K562 (cell line): ENCODE data around the gene SH3BP5L. TPM values are rescaled to one million over a fixed set of nuclear protein-coding genes. Genes with fewer than 3 reads are reported as not detected.

ENCODE experiments used
- ASH1L ChIP-seq: fragments of 450-650 bp; IDR thresholded peaks from 2 replicates; pipeline ENCODE4 v1.6.1; 2018; ENCODE audit warnings: borderline replicate concordance, mild to moderate bottlenecking, low read depth; ENCODE audit not compliant: partially characterized antibody
- BHLHE40 ChIP-seq: IDR thresholded peaks from 2 replicates; pipeline ENCODE4 v1.6.1; 2011; ENCODE audit warnings: low read length, improper control_type of control experiment
- E2F5 ChIP-seq: sonication (generic); formaldehyde crosslinking; IDR thresholded peaks from 2 replicates; pipeline ENCODE4 v1.8.0; 2022; ENCODE audit warnings: mild to moderate bottlenecking, missing genetic modification reagents
- ETV5 ChIP-seq: sonication (generic); formaldehyde crosslinking; IDR thresholded peaks from 2 replicates; pipeline ENCODE4 v1.4.0; 2020; ENCODE audit warnings: low read depth, mild to moderate bottlenecking, missing genetic modification reagents
- L3MBTL2 ChIP-seq: fragments of 450-650 bp; IDR thresholded peaks from 2 replicates; pipeline ENCODE4 v1.6.1; 2016; ENCODE audit warnings: mild to moderate bottlenecking, moderate library complexity
- MXI1 ChIP-seq: IDR thresholded peaks from 2 replicates; pipeline ENCODE4 v1.6.1; 2011; ENCODE audit warnings: low read depth, mild to moderate bottlenecking, improper control_type of control experiment, low read length
- RBM39 ChIP-seq: fragments of 200-400 bp; formaldehyde crosslinking; optimal IDR thresholded peaks from 2 replicates; pipeline ENCODE3; 2018; ENCODE audit warnings: low read depth, low read length
- RUNX1 ChIP-seq: sonication (generic); IDR thresholded peaks from 2 replicates; pipeline ENCODE4 v1.6.1; 2016; ENCODE audit warnings: antibody characterized with exemption, low read depth
- SNRNP70 ChIP-seq: fragments of 200-400 bp; formaldehyde crosslinking; optimal IDR thresholded peaks from 2 replicates; pipeline ENCODE3; 2017; ENCODE audit warnings: low read depth, low read length
- SRF ChIP-seq, 2 experiments: fragments of 250-450, 450-650 bp in 1 of 2; sonication (Bioruptor Pico) in 1 of 2; sonication (generic) in 1 of 2; formaldehyde crosslinking; IDR thresholded peaks; 2 replicates each; pipeline versions ENCODE4 v1.5.0 to v1.5.1; 2020 to 2022; ENCODE audit warnings: mild to moderate bottlenecking in 1 of 2, missing genetic modification reagents in 1 of 2
- ZBTB8A ChIP-seq: fragments of 450-650 bp; IDR thresholded peaks from 2 replicates; pipeline ENCODE4 v1.6.1; 2018; ENCODE audit warnings: mild to moderate bottlenecking, moderate library complexity; ENCODE audit not compliant: partially characterized antibody
- ZNF277 ChIP-seq: fragments of 250-450 bp; sonication (Bioruptor Pico); IDR thresholded peaks from 2 replicates; pipeline ENCODE4 v1.8.0; 2022; ENCODE audit warnings: inconsistent platforms, mild to moderate bottlenecking, moderate library complexity, borderline replicate concordance
- ZNF512 ChIP-seq: IDR thresholded peaks from 2 replicates; pipeline ENCODE4 v1.6.1; 2016; ENCODE audit warnings: missing genetic modification characterization, missing compliant biosample characterization
- ZNF764 ChIP-seq: fragments of 250-450 bp; sonication (Bioruptor Pico); IDR thresholded peaks from 2 replicates; pipeline ENCODE4 v1.4.0; 2020; ENCODE audit warnings: low read depth, mild to moderate bottlenecking, moderate library complexity
- polyA plus RNA-seq, 8 experiments: library from polyadenylated mRNA; depleted of rRNA in 4 of 8; stranded (reverse) in 5 of 8; unstranded in 3 of 8; fragments of >200 nt; fragmentation: Nextera tagmentation in 2 of 8; fragmentation: Illumina TruSeq in 1 of 8; extraction: Ambion mirVana in 2 of 8; extraction: Trizol in 1 of 8; gene quantifications; 2 replicates each; pipeline versions ENCODE4 v1.2.1 to v1.2.3, GENCODE V29; 2011 to 2014; ENCODE audit warnings: inconsistent platforms in 1 of 8, missing spikeins in 1 of 8
- total RNA-seq, 7 experiments: library from RNA; depleted of rRNA in 6 of 7; stranded (reverse); fragments of >200 nt in 6 of 7; fragmentation: Illumina TruSeq in 2 of 7; extraction: Trizol in 2 of 7; gene quantifications; 2 replicates each; pipeline versions ENCODE4 v1.2.1 to v1.2.3, GENCODE V29; 2011 to 2021; ENCODE audit warnings: low replicate concordance in 1 of 7
- TF ChIP-seq, protein P1 (sequence below): fragments of 250-450 bp; sonication (Bioruptor Pico); IDR thresholded peaks from 2 replicates; pipeline ENCODE4 v1.4.0; 2020; ENCODE audit warnings: mild to moderate bottlenecking, moderate library complexity
- TF ChIP-seq, protein P2 (sequence below): fragments of 450-650 bp; IDR thresholded peaks from 2 replicates; pipeline ENCODE4 v1.6.1; 2016; ENCODE audit warnings: missing biosample characterization, missing genetic modification characterization
- TF ChIP-seq, protein P3 (sequence below): fragments of 450-650 bp; conservative IDR thresholded peaks from 2 replicates; pipeline ENCODE4 v1.6.1; 2016; ENCODE audit warnings: missing genetic modification characterization, low read depth, mild to moderate bottlenecking, missing compliant biosample characterization, moderate library complexity

Gene SH3BP5L
- total and polyA plus RNA-seq, 9 of the 15 experiments (the other 6 are each of a cell fraction or from before 2014, with no cell fraction given), result 1.9 to 26.5 (median 15.8) TPM

GRCh38 chr1:248862998-248863881 is 37.5 kb upstream of the SH3BP5L start (continued):
- TF ChIP-seq, protein P1, sequence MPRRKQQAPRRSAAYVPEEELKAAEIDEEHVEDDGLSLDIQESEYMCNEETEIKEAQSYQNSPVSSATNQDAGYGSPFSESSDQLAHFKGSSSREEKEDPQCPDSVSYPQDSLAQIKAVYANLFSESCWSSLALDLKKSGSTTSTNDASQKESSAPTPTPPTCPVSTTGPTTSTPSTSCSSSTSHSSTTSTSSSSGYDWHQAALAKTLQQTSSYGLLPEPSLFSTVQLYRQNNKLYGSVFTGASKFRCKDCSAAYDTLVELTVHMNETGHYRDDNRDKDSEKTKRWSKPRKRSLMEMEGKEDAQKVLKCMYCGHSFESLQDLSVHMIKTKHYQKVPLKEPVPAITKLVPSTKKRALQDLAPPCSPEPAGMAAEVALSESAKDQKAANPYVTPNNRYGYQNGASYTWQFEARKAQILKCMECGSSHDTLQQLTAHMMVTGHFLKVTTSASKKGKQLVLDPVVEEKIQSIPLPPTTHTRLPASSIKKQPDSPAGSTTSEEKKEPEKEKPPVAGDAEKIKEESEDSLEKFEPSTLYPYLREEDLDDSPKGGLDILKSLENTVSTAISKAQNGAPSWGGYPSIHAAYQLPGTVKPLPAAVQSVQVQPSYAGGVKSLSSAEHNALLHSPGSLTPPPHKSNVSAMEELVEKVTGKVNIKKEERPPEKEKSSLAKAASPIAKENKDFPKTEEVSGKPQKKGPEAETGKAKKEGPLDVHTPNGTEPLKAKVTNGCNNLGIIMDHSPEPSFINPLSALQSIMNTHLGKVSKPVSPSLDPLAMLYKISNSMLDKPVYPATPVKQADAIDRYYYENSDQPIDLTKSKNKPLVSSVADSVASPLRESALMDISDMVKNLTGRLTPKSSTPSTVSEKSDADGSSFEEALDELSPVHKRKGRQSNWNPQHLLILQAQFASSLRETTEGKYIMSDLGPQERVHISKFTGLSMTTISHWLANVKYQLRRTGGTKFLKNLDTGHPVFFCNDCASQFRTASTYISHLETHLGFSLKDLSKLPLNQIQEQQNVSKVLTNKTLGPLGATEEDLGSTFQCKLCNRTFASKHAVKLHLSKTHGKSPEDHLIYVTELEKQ (CRISPR knock-in tag), result no peak
- TF ChIP-seq ZBTB8A (no peak), RUNX1 (no peak), RBM39 (no peak), MXI1 (no peak), SRF (CRISPR knock-in tag; IDR thresholded peaks at IDR 0.05) (peak in 1 of 2 experiments; percentile 47; a peak in 1 of 4 replicates), ZNF764 (CRISPR knock-in tag) (no peak), SNRNP70 (no peak), BHLHE40 (peak; percentile 10; the same call in 1 of the 2 replicates), ZNF277 (no peak), ASH1L (no peak), E2F5 (peak; percentile 18; the same call in 1 of the 2 replicates), L3MBTL2 (peak; percentile 10), ZNF512 (tag) (no peak), ETV5 (CRISPR knock-in tag) (no peak)
- TF ChIP-seq, protein P2, sequence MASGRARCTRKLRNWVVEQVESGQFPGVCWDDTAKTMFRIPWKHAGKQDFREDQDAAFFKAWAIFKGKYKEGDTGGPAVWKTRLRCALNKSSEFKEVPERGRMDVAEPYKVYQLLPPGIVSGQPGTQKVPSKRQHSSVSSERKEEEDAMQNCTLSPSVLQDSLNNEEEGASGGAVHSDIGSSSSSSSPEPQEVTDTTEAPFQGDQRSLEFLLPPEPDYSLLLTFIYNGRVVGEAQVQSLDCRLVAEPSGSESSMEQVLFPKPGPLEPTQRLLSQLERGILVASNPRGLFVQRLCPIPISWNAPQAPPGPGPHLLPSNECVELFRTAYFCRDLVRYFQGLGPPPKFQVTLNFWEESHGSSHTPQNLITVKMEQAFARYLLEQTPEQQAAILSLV (tag), result no peak
- TF ChIP-seq, protein P3, sequence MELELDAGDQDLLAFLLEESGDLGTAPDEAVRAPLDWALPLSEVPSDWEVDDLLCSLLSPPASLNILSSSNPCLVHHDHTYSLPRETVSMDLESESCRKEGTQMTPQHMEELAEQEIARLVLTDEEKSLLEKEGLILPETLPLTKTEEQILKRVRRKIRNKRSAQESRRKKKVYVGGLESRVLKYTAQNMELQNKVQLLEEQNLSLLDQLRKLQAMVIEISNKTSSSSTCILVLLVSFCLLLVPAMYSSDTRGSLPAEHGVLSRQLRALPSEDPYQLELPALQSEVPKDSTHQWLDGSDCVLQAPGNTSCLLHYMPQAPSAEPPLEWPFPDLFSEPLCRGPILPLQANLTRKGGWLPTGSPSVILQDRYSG (tag), result no peak
